H1 (cell line): Measurements from ENCODE around the gene SORBS1. TPM values are rescaled to one million over a fixed set of nuclear protein-coding genes. Genes with fewer than 3 reads are reported as not detected.

Experiments
- CTCF ChIA-PET: fragments of 300-600 bp; sonication (Branson Sonifier 250); formaldehyde crosslinking; loops from one replicate; lab custom pipeline; 2021; ENCODE audit not compliant: partially characterized antibody; lab: Charles Lee
- POLR2A ChIA-PET: fragments of 300-600 bp; sonication (Branson Sonifier 250); formaldehyde crosslinking; loops from one replicate; lab custom pipeline; 2021; ENCODE audit warnings: inconsistent platforms; ENCODE audit not compliant: partially characterized antibody; lab: Charles Lee
- DNase-seq, 2 experiments: peaks; one replicate each; pipeline versions ENCODE4 v3.0.0 to v3.0.0-alpha.2; 2010 to 2022; ENCODE audit warnings: low spot score in 2 of 2, low read depth in 1 of 2, mixed read lengths in 1 of 2
- FAIRE-seq: peaks from 2 replicates; lab custom pipeline; 2011; peaks lifted over from hg19 to GRCh38; lab: Jason Lieb, UNC
- H2AFZ ChIP-seq: 2 replicates; pipeline ENCODE4 v1.8.1; 2012; ENCODE audit warnings: low read length, inconsistent platforms
- H2AK5ac ChIP-seq: 2 replicates; pipeline ENCODE4 v1.6.1; 2013; ENCODE audit warnings: low read depth, low read length
- H2BK120ac ChIP-seq: replicated peaks from 2 replicates; pipeline ENCODE3; 2013; ENCODE audit warnings: low read depth, low read length, inconsistent platforms
- H2BK12ac ChIP-seq: 2 replicates; pipeline ENCODE4 v1.6.1; 2013; ENCODE audit warnings: low read depth, low read length
- H2BK15ac ChIP-seq: 2 replicates; pipeline ENCODE4 v1.6.1; 2013; ENCODE audit warnings: low read length
- H2BK20ac ChIP-seq: 2 replicates; pipeline ENCODE4 v1.6.1; 2013; ENCODE audit warnings: low read length
- H2BK5ac ChIP-seq: 2 replicates; pipeline ENCODE4 v1.6.1; 2013; ENCODE audit warnings: low read depth, low read length
- H3K14ac ChIP-seq: 2 replicates; pipeline ENCODE4 v1.6.1; 2013; ENCODE audit warnings: inconsistent platforms; ENCODE audit not compliant: insufficient read length
- H3K18ac ChIP-seq: 2 replicates; pipeline ENCODE4 v1.6.1; 2013; ENCODE audit warnings: low read length; ENCODE audit errors: extremely low read depth
- H3K23ac ChIP-seq: 2 replicates; pipeline ENCODE4 v1.6.1; 2013; ENCODE audit warnings: inconsistent platforms; ENCODE audit not compliant: insufficient read length
- H3K23me2 ChIP-seq: 2 replicates; pipeline ENCODE4 v1.6.1; 2013; ENCODE audit warnings: low read depth, low read length
- H3K27ac ChIP-seq: 2 replicates; pipeline ENCODE4 v1.6.1; 2011; ENCODE audit warnings: low read depth, low read length, inconsistent platforms
- H3K27me3 ChIP-seq, 4 experiments: replicated peaks in 1 of 4; 1 replicate in 1 of 4; 2 replicates in 3 of 4; pipeline versions ENCODE4 v1.6.1 to v1.8.1; 2011 to 2013; ENCODE audit warnings: low read length in 3 of 4, mild to moderate bottlenecking in 3 of 4, inconsistent platforms in 2 of 4, mixed read lengths in 2 of 4, moderate library complexity in 1 of 4; ENCODE audit not compliant: control insufficient read depth in 3 of 4, insufficient read depth in 3 of 4; ENCODE audit errors: extremely low read depth in 1 of 4
- H3K36me3 ChIP-seq, 4 experiments: 2 replicates each; pipeline versions ENCODE4 v1.6.1 to v1.8.1; 2011 to 2013; ENCODE audit warnings: mild to moderate bottlenecking in 4 of 4, low read length in 3 of 4, moderate library complexity in 2 of 4, control low read depth in 1 of 4, inconsistent platforms in 1 of 4; ENCODE audit not compliant: insufficient read depth in 4 of 4, control insufficient read depth in 2 of 4
- H3K4ac ChIP-seq: replicated peaks from 2 replicates; pipeline ENCODE3; 2013; ENCODE audit warnings: low read length, low read depth, mixed read lengths, inconsistent platforms; ENCODE audit not compliant: insufficient read length
- H3K4me1 ChIP-seq, 4 experiments: replicated peaks in 1 of 4; 1 replicate in 1 of 4; 2 replicates in 3 of 4; pipeline versions ENCODE4 v1.6.1 to v1.8.1; 2011 to 2013; ENCODE audit warnings: low read length in 3 of 4, inconsistent platforms in 2 of 4, mixed read lengths in 1 of 4; ENCODE audit not compliant: insufficient read depth in 4 of 4, control insufficient read depth in 3 of 4
- H3K4me2 ChIP-seq, 2 experiments: 2 replicates each; pipeline versions ENCODE4 v1.6.1 to v1.8.1; 2011 to 2013; ENCODE audit warnings: low read depth in 2 of 2, low read length in 2 of 2, control low read depth in 1 of 2, inconsistent platforms in 1 of 2, mild to moderate bottlenecking in 1 of 2; ENCODE audit not compliant: insufficient read depth in 1 of 2
- H3K4me3 ChIP-seq, 4 experiments: fragments of 200-600, 300-600 bp in 1 of 4; sonication (generic), shearing (Covaris generic), sonication (Bioruptor Twin) in 1 of 4; 2 replicates each; pipeline versions ENCODE4 v1.5.1 to v1.8.1; 2011 to 2016; ENCODE audit warnings: low read length in 4 of 4, low read depth in 3 of 4, control low read depth in 2 of 4, inconsistent platforms in 2 of 4, mild to moderate bottlenecking in 2 of 4, mixed read lengths in 1 of 4, moderate library complexity in 1 of 4; ENCODE audit not compliant: insufficient read depth in 2 of 4; ENCODE audit errors: extremely low read depth in 1 of 4
- H3K56ac ChIP-seq: replicated peaks from 2 replicates; pipeline ENCODE3; 2013; ENCODE audit warnings: low read depth, mild to moderate bottlenecking, mixed read lengths, low read length, inconsistent platforms; ENCODE audit not compliant: insufficient read length
- H3K79me1 ChIP-seq: 2 replicates; pipeline ENCODE4 v1.6.1; 2013; ENCODE audit warnings: low read depth, low read length, control low read depth
- H3K79me2 ChIP-seq, 2 experiments: 2 replicates each; pipeline versions ENCODE4 v1.6.1 to v1.8.1; 2012 to 2013; ENCODE audit warnings: low read length in 2 of 2, mild to moderate bottlenecking in 2 of 2, inconsistent platforms in 1 of 2; ENCODE audit not compliant: insufficient read depth in 2 of 2, control insufficient read depth in 1 of 2
- H3K9ac ChIP-seq, 4 experiments: replicated peaks in 1 of 4; 1 replicate in 1 of 4; 2 replicates in 3 of 4; pipeline versions ENCODE4 v1.6.1 to v1.8.1; 2011 to 2013; ENCODE audit warnings: low read depth in 3 of 4, low read length in 3 of 4, control low read depth in 2 of 4, mild to moderate bottlenecking in 2 of 4, moderate library complexity in 2 of 4, inconsistent platforms in 1 of 4; ENCODE audit errors: extremely low read depth in 1 of 4
- H3K9me3 ChIP-seq, 2 experiments: 2 replicates each; pipeline versions ENCODE4 v1.6.1 to v1.8.1; 2012 to 2013; ENCODE audit warnings: mild to moderate bottlenecking in 2 of 2, moderate library complexity in 2 of 2, control low read depth in 1 of 2, inconsistent platforms in 1 of 2, low read depth in 1 of 2, low read length in 1 of 2, mixed read lengths in 1 of 2; ENCODE audit not compliant: insufficient read depth in 2 of 2
- H4K20me1 ChIP-seq, 2 experiments: replicated peaks in 1 of 2; 2 replicates each; pipeline versions ENCODE3 to v1.8.1; 2011 to 2013; ENCODE audit warnings: inconsistent platforms in 2 of 2, low read length in 2 of 2, mild to moderate bottlenecking in 1 of 2; ENCODE audit not compliant: insufficient read depth in 2 of 2, control insufficient read depth in 1 of 2
- H4K5ac ChIP-seq: 2 replicates; pipeline ENCODE4 v1.6.1; 2013; ENCODE audit warnings: low read length, low read depth, mixed read lengths, inconsistent platforms; ENCODE audit not compliant: insufficient read length
- H4K8ac ChIP-seq: 2 replicates; pipeline ENCODE4 v1.8.0; 2013; ENCODE audit warnings: mild to moderate bottlenecking, moderate library complexity, low read length, inconsistent platforms; ENCODE audit not compliant: insufficient read depth; ENCODE audit errors: extremely low read depth
- H4K91ac ChIP-seq: replicated peaks from 2 replicates; pipeline ENCODE3; 2013; ENCODE audit warnings: low read length, mixed read lengths, inconsistent platforms; ENCODE audit not compliant: insufficient read length
- CTCF ChIP-seq, 3 experiments: IDR thresholded peaks; 1 replicate in 2 of 3; 2 replicates in 1 of 3; pipeline versions ENCODE4 v1.5.1 to v1.6.1; 2011; ENCODE audit warnings: low read length in 3 of 3, mild to moderate bottlenecking in 3 of 3, inconsistent platforms in 2 of 3, low read depth in 1 of 3, moderate library complexity in 1 of 3; ENCODE audit not compliant: insufficient read depth in 1 of 3; ENCODE audit errors: control extremely low read depth in 1 of 3
- HDAC6 ChIP-seq: IDR thresholded peaks from one replicate; pipeline ENCODE4 v1.7.1; 2012; ENCODE audit warnings: low read depth, mild to moderate bottlenecking, inconsistent platforms, low read length, moderate library complexity
- JUN ChIP-seq: IDR thresholded peaks from 2 replicates; pipeline ENCODE4 v1.6.1; 2011; ENCODE audit warnings: low read depth, mild to moderate bottlenecking, improper control_type of control experiment, low read length
- NANOG ChIP-seq: IDR thresholded peaks from 2 replicates; pipeline ENCODE4 v1.6.1; 2011; ENCODE audit warnings: low read length, low read depth, mild to moderate bottlenecking, inconsistent platforms; ENCODE audit not compliant: insufficient read depth, poor library complexity, severe bottlenecking
- WGBS, 2 experiments: shearing (Covaris generic) in 1 of 2; methylation state at CpG; one replicate each; pipeline versions ENCODE4 v1.1.6 to v1.1.7; 2013 to 2015; ENCODE audit warnings: low lambda C conversion rate in 2 of 2, mixed read lengths in 2 of 2, inconsistent platforms in 1 of 2, low coverage in 1 of 2, missing lambda C conversion rate in 1 of 2; ENCODE audit not compliant: insufficient replicate concordance in 2 of 2, insufficient coverage in 1 of 2, insufficient read length in 1 of 2; ENCODE audit errors: extremely low coverage in 1 of 2, missing lambda C conversion rate in 1 of 2; 5-methylcytosine and 5-hydroxymethylcytosine counted together
- polyA plus RNA-seq, 7 experiments: library from polyadenylated mRNA; depleted of rRNA in 3 of 7; stranded (reverse) in 5 of 7; unstranded in 2 of 7; fragments of >200 nt in 5 of 7; fragments of 200-250 nt in 2 of 7; gene quantifications; 1 replicate in 5 of 7; 2 replicates in 1 of 7; 4 replicates in 1 of 7; pipeline versions ENCODE4 v1.2.1 to v1.2.3, GENCODE V29; 2011 to 2013; ENCODE audit warnings: missing spikeins in 2 of 7, mixed read lengths in 2 of 7
- total RNA-seq: library from RNA; stranded (reverse); fragmentation: NEBNext Ultra II Directional; extraction: Animal tissue kit (Norgen Biotek cat#: 25700); gene quantifications from 2 replicates; pipeline ENCODE4 v1.2.1, GENCODE V29; 2021

SORBS1 gene
- total and polyA plus RNA-seq, 2 of the 8 experiments (the other 6 are each of a cell fraction or from before 2014, with no cell fraction given): 16.0 to 35.0 TPM

DNA sequence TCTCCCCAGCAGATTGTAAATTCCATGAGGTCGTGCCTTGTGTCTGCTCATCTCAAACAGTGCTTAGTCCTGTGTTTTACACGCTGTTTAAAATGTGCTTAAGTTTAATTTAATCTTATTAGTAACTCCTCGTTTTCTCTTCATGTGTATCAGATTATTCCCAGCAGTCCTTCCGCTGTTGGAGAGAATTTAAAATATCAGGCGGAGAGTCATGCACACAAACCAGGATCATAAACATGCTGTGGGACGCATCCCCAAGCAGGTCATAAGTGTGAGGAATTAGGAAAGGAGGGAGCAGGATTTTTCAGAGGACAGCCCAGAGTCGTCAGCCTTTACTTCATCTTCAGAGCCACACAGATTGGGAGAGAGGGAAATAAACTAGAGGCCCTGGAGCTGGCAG lies 4.2 kb upstream of the SORBS1 start:
- H2BK20ac ChIP-seq: no peak overlapping the region
- H3K9me3 ChIP-seq: no peaks in the 10 kb centered on the region
- no peaks in the 10 kb centered on the region; a peak in 3 of 7 replicates for H3K27me3 ChIP-seq
- no peak overlapping the region for H3K14ac ChIP-seq
- 75% methylated on average over 7 of the region's 7 CpGs; no CpG with 5 or more reads in 1 of the 2 experiments for WGBS, 2 experiments
- CTCF ChIA-PET: interaction anchor here (0.9 to 1.6 kb wide), 2 partner anchors 85 to 135 kb away, joined by 3 to 8 read pairs; no protein-coding TSS in a partner anchor
- no peak overlapping the region for H2BK120ac ChIP-seq
- no peak overlapping the region for H2BK12ac ChIP-seq
- H3K4ac ChIP-seq: no peak overlapping the region
- no peak overlapping the region for H4K91ac ChIP-seq
- H3K27ac ChIP-seq: no peak overlapping the region
- peaks cover 0 to 2% (median under 1%) of the 10 kb centered on the region in 4 experiments; a peak in 3 of 7 replicates for H3K4me1 ChIP-seq
- H3K23me2 ChIP-seq: peaks cover 5% of the 10 kb centered on the region
- no peak overlapping the region for H2AK5ac ChIP-seq
- no peak overlapping the region for H3K9ac ChIP-seq
- TF ChIP-seq CTCF (IDR thresholded peaks at IDR 0.05; ENCODE audit: control extremely low read depth in 1 of 3, insufficient read depth in 1 of 3, low read depth in 1 of 3, low read length in 3 of 3) (no peak), NANOG (no peak), JUN (no peak), HDAC6 (no peak)
- FAIRE-seq: no peak
- peaks cover 2% of the 10 kb centered on the region in 2 experiments for H4K20me1 ChIP-seq
- no peak overlapping the region for H3K56ac ChIP-seq
- no peak for DNase-seq
- H3K4me3 ChIP-seq: no peak overlapping the region
- no peak overlapping the region for H2BK15ac ChIP-seq
- no peak overlapping the region for H4K8ac ChIP-seq
- no peak overlapping the region for H3K18ac ChIP-seq
- no peak overlapping the region for H3K23ac ChIP-seq
- H2AFZ ChIP-seq: 0 out of 2 replicates have a peak overlapping the region, but pooled peaks have one; percentile 24
- no peak overlapping the region for H3K4me2 ChIP-seq
- no peaks in the 10 kb centered on the region for H3K36me3 ChIP-seq
- POLR2A ChIA-PET: no interaction called here
- H2BK5ac ChIP-seq: no peak overlapping the region
- no peaks in the 10 kb centered on the region for H3K79me1 ChIP-seq
- H3K79me2 ChIP-seq: 0 out of 4 replicates have a peak, but pooled peaks cover 0 to under 1% of the 10 kb centered on the region in 2 experiments
- no peak overlapping the region for H4K5ac ChIP-seq
